GM19438 (cell line): ENCODE results near the gene NEMF.
"Not testable (repeated sequence)": the region's sequence is repeated elsewhere in the genome, so short reads cannot be mapped to it uniquely, and the experiment has no call there.

ENCODE experiments used
- ATAC-seq: cut with Tn5 transposase; IDR thresholded peaks from one replicate; pipeline ENCODE4 v1.9.1; 2021; ENCODE audit warnings: low read depth; ENCODE audit not compliant: unreplicated experiment

Gene NEMF, protein sequence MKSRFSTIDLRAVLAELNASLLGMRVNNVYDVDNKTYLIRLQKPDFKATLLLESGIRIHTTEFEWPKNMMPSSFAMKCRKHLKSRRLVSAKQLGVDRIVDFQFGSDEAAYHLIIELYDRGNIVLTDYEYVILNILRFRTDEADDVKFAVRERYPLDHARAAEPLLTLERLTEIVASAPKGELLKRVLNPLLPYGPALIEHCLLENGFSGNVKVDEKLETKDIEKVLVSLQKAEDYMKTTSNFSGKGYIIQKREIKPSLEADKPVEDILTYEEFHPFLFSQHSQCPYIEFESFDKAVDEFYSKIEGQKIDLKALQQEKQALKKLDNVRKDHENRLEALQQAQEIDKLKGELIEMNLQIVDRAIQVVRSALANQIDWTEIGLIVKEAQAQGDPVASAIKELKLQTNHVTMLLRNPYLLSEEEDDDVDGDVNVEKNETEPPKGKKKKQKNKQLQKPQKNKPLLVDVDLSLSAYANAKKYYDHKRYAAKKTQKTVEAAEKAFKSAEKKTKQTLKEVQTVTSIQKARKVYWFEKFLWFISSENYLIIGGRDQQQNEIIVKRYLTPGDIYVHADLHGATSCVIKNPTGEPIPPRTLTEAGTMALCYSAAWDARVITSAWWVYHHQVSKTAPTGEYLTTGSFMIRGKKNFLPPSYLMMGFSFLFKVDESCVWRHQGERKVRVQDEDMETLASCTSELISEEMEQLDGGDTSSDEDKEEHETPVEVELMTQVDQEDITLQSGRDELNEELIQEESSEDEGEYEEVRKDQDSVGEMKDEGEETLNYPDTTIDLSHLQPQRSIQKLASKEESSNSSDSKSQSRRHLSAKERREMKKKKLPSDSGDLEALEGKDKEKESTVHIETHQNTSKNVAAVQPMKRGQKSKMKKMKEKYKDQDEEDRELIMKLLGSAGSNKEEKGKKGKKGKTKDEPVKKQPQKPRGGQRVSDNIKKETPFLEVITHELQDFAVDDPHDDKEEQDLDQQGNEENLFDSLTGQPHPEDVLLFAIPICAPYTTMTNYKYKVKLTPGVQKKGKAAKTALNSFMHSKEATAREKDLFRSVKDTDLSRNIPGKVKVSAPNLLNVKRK

DNA sequence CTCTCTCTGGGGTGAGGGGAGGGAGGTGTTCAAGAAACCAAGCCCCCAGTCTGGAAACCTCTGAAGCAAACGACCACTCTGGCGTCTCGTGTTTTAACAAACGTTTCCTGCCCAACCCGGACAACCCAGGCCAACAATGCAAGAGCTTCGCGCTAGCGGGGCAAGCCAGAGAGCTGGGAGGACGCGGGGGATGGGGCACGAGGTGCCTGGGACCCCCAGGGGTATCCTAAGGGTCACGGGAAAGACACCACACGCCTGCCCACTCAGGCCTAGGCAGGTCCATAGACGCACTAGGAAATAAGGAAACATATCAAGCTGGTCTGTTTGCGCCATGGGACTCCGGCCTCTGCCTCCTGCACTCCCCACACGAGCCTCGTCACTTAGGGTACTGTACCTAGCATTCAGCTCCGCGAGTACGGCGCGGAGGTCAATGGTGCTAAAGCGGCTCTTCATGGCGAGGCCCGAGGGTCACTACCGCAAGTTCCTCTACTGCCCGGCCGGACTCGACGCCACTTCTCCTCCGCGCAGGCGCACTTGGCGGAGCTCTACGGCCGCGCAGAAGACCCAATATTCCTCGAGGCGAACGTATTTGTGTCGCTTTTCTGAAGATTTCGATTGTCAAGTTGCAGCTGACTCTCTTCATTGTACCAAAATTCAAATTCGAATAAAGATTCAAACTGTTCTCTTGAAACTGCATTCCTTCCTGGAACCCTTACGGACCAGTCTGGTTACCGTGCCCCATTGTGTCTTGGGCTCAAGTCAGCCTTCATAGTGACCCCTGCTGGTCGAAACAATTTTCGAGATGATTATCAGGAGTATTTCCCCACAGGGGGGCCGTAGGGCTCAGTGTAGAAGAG lies at the start of gene NEMF:
Gene NEMF, minus strand, starts transcription at position 488 of the 857 bp plus-strand sequence. Its CDS starts 35 bp downstream, at position 453.
- ATAC-seq, result peak; percentile 80

DNA sequence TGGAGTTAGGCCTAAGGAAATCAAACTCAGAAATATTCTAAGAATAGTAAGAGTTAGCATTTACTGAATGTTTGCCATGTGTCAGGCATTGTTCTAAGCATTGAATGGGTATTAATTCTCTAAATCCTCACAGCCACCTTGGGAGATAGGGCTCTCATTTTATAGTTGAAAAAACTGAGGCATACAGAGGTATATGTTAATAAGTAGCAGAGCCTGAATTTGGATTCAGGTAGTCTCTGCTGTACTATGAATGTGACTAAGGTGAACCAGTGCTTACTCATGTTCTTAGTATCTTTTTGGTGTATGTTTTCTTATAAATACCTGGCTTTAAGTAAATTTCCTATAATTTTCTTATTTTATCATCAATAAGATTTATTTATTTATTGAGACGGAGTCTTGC lies 48.4 kb upstream of the NEMF start:
- ATAC-seq, result no peak

DNA sequence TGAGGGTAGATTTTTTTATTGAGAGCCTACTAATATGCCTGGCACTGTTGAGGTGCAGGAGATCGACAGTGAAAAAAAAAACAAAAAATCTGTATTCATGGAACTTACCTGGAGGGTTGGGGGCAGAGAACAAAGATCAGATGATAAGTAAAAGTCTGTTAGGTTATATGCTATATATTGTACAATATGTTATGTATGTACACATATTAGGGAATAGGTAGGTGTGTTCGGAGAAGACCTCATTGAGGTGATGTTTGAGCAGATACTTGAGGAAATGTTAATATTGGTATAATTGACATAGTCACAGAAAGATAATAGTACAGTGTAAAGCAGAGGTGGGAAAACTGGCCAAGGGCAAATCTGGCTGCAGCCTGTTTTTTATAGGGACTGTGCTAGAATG lies 45.9 kb upstream of the NEMF start:
- ATAC-seq, result no peak

DNA sequence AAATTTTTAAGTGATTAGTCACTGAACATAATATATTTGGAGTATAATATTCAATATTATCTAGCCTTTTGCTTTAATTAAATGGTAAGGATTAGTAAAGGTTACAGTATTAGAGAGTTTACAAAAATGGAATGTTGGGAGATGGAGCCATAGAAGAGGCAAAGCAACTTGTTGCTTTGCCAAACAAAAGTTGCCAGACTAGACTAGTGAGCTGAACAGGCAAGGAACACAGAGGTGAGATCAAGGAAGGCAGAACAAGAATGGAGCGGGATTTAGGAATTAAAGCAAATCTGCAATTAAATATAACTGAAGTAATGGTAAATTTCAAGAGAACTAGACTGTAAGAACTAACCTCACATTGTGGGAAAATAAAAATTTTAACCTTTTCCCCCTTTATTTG lies 45.4 kb upstream of the NEMF start:
- ATAC-seq, result no peak

DNA sequence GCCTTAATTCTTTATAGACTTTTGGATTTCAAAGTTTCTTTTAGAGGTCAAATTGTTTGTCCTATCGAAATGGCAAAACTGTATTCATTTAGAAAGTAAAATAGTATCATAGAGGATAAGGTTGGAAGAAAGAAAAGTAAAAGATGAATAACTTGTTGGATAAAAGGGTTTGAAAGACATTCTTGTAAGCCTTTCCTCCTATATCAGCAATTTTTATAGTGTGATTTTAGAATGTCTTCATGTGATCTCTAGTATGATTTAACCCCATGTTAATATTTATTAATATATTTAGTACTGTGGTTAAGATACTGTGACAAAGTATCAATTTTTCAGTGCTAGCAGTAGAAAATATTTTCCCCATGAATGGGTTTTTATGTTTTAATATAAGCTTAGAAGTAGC lies 44.8 kb upstream of the NEMF start:
- ATAC-seq, result no peak

DNA sequence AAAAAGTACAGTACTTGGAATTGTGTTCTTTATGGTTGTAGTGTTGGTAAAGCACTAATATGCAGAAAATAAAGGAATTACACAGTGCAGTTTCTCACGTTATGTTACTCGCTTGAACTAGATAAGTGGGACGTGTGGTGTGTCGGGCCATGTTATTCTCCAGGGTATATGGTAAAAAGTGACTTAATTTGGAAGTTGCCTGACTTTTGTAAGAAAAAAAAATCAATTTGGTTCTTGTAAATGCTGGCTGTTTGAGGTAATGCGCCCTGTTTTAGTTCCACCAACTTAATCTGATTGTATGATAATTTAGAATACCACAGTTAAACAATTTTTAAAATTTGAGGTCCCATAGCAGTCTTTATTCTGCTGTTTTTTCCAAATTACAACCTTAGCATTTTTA lies 44.4 kb upstream of the NEMF start:
- ATAC-seq, result no peak

DNA sequence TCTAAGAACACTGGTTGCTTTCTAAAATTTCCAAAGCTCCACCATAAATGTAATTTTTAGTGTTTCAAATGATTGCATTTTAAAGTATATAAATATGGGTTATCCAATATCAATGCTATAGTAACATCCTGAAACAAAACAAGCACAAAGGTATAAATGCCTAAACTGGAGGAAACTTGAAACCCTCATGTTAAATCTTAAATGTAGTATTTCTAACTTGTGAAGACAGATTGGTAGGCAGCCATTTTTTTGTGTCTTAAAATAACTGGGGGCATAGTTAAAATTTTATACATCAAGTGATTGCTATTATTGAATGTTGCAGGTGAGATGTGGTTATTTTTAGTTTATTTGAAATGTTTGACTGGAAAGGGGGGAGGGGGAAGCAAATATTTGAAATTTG lies 43.7 kb upstream of the NEMF start:
- ATAC-seq, result not testable (repeated sequence)

DNA sequence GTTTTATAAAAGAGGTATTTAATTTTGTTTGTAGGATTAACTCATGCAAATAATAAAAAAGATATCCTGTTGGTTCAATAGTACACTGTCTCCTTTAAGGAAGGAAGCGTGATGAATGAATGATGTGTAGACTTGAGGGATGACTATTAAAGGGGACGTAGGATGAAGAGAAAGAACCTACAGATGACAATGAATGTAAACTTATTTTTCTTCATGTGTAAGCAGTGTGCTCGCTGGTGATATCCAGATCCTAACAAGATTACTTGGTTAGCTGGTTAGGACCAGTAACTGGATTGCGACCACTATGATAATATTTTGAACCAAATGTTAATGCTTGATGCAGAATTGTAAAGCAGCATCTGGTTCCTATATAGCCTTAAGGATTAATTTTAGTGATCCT lies 42.9 kb upstream of the NEMF start:
- ATAC-seq, result no peak

DNA sequence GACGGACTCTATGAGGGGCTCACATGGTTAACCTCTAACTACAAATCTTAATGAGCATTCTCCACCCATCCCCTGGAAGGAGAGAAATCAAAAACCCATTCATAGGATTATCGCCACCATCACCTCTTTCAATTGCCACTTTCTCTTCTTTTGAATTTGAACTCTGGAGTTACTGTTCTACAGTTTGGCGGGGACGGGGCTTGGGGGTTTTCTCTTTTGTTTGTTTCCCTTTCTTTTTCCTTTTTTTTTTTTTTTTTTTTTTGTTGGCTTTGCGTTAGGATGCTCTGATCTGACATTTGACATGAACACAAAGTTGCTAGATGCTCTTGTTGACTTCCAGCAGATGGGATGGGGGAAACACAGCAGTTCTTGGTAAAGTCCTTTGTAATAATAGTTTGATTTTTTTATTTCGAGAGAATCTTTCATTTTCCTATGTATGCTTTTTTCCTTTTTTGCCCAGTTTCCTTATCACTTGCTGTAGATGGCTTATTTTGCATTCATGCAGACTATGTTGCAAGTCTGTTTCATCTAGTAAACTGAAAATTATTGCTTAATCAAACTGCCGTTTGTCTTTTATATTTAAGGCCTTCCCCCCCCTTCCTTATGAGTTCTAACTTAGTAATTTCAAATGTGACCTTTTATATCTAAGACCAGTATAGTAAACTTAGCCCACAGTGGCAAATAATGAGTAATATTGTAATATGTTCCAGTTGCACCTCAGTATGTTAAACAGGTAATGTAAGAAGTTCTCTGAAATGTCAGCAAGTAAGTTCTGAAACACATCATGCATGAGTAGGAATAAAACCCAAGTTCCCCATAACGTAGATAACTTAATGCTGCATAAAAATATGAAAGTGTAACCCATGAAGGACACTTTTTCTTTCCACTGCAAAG lies 41.9 kb upstream of the NEMF start:
- not testable (repeated sequence) for ATAC-seq

DNA sequence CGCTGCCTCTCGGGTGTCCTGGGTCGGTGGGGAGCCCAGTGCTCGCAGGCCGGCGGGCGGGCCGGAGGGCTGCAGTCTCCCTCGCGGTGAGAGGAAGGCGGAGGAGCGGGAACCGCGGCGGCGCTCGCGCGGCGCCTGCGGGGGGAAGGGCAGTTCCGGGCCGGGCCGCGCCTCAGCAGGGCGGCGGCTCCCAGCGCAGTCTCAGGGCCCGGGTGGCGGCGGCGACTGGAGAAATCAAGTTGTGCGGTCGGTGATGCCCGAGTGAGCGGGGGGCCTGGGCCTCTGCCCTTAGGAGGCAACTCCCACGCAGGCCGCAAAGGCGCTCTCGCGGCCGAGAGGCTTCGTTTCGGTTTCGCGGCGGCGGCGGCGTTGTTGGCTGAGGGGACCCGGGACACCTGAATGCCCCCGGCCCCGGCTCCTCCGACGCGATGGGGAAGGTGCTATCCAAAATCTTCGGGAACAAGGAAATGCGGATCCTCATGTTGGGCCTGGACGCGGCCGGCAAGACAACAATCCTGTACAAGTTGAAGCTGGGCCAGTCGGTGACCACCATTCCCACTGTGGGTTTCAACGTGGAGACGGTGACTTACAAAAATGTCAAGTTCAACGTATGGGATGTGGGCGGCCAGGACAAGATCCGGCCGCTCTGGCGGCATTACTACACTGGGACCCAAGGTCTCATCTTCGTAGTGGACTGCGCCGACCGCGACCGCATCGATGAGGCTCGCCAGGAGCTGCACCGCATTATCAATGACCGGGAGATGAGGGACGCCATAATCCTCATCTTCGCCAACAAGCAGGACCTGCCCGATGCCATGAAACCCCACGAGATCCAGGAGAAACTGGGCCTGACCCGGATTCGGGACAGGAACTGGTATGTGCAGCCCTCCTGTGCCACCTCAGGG lies 41.0 kb upstream of the NEMF start:
- ATAC-seq, result peak; percentile 41

DNA sequence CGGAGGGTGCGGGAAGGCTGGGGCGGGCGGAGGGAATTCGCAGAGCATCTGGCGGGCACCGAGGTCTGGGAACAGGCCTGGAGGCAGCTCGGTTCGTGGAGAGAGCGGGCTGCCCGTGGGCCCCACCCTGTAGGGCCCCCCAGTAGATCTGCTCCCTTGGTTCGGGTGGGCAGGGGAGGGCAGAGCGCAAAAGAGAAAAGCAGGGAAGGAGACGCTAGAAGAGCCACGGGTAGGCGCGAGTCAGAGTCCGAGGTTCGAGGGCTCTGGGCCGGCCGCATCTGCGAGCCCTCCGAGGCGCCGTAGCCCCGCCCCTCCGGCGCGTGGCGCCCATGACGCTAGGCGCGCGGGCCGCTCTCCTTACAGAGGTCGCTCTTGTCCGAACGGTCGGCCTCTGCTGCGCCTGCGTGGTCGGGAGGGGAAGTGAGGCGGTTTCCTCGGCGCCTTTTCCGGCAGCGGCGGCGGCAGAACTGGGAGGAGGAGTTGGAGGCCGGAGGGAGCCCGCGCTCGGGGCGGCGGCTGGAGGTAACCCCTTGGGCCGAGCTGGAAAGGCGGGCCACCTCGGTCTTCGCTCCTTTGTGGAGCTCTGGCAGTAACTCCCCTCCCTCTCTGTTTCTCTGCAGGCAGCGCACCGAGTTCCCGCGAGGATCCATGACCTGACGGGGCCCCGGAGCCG lies 40.2 kb upstream of the NEMF start, which contains the start of gene ARF6:
Gene ARF6, plus strand, starts transcription at position 447 of the 673 bp plus-strand sequence. CDS start 655 bp downstream, outside the sequence.
- peak; percentile 88 for ATAC-seq

DNA sequence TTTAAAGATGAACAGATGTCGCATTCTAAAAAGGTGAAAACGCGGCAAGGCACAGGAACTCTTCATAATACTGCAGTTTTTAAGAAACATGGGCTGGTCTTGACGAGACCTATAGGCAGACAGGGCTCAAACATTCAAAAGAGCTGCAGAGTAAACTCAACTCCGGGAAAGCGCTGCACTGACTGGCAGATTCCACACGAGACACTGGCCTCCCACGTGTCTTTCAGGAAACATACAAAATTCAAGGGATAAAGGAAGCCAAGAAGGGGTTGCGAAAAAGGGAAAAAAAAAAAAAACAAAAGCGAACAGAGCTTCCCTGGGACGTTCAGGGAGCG lies 39.7 kb upstream of the NEMF start:
- peak; percentile 47 for ATAC-seq

DNA sequence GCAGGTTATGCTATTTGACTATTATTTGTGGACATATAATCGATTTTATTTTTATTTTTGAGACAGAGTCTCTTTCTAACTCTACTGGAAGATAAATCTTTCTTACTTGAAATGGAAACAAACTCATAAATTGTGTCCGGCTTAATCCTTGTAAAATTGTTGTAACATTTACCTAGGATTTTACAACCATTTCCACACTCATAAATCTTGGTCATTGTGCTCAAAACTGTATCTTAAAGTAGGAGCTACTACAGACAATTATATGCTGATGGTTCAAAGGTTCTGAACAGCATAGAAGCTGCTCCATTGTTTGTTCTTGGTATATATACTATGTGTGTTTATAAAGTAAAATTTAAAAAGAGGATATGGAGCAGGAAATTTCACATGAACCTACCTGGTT lies 35.7 kb upstream of the NEMF start:
- ATAC-seq, result no peak

DNA sequence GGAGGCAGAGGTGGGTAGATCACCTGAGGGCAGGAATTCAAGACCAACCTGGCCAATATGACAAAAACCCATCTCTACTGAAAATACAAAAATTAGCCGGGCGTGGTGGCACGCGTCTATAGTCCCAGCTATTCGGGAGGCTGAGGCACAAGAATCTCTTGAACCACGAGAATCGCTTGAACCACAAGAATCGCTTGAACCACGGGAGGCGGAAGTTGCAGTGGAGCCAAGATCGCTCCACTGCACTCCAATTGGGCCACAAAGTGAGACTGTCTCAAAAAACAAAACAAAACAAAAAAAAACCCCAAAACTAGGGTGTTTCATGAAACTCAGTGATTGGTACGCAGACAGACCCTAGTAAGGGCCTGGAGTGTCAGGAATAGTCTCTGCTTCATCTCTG lies 33.9 kb upstream of the NEMF start:
- ATAC-seq, result no peak

DNA sequence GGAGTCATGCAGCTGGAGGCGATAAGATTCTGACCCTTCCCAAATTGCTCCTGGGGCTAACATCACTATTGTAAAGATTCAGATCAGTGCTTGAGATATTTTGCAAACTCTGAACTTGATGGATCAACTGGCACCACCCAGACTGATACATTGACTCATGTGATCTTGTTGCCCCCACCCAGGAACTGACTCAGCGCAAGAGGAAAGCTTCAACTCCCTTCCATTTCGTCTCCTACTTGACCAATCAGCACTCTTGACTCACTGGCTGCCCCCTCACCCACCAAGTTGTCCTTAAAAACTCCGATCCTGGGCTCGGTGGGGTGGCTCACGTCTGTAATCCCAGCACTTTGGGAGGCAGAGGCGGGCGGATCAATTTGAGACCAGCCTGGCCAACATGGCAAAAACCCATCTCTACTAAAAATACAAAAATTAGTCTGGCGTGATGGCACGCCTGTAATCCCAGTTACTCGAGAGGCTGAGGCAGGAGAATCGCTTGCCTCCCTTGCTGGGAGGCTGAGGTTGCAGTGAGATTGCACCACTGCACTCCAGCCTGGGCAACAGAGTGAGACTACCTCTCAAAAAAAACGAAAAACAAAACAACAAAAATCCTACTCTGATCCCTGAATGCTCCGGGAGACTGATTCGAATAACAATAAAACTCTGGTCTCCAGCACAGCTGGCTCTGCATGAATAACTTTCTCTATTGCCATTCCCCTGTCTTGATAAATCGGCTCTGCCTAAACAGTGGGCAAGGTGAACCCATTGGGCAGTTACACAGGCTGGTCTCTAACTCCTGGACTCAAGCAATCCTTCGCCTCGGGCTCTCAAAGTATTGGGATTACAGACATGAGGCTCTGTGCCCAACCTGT lies 30.5 kb upstream of the NEMF start:
- ATAC-seq, result no peak

DNA sequence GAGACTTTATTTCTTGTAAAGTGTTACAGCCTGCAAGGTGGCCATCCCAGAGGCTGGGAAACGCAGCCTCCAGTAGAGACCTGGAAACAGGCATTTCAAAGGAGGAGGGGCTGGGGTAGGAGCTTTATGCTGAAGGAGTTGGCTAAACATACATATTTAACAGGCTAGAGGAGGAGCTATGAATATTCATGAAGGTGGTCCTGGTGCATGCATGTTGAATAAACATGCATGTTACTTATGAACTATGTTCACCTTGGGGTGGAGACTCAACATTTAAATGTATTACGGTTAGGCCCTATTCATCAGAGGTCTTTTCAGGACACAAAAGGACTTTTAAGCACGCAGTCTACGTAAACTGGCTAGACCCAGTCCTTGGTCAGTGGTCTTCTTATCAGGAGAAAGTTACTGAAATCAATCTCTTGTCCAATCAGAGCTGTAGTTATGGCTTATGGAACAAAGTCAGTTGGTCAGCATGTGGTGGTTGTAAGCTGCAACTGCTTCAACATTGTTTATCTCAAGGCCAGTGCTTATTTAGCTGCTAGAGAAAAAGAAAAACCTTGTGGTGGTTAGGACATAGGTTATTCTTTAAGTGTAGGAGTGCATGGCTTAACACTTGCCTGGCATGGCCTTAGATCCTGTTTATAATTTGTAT lies 28.9 kb upstream of the NEMF start:
- ATAC-seq, result no peak
